NCI-H2107 (cell line): ENCODE data around the gene NUP214.
"Not testable (repeated sequence)": the region's sequence is repeated elsewhere in the genome, so short reads cannot be mapped to it uniquely, and the experiment has no call there.

ENCODE experiments used
- DNase-seq: peaks from one replicate; lab custom pipeline; 2025; lab: John Stamatoyannopoulos, UW

Gene NUP214

DNA sequence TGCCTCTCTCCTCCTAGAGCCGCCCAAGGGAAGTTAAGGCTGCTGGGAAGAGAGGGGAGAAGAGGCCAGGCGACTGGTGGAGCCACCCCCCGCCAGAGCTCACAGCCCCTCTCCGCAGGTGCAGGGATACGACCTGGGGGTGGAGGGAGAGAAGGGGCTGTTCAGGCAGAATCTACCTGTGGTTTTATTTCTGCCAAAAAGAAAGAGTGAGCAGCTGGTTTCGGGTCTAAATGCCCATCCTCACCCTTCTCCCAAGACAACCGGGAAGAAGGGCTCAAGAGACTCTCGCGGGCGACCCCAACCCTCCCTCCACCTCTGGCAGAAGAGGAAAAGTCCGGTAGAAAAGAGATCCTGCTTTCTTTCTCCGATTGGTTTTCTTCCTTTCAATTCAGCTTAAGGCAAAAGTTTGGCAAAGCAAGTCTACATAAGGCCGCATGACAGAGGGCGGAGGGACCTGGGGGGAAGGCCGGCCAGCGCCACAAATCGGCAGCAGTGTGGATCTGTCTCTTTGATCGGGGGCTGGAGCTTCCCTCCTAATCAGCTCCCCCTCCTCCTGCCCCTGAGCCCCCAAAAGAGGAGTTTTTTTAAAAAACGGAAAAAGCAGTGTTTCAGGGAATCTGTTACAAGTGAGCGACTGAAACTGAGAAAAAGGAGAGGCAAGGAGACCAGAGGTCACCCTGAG lies 134.7 kb downstream of the NUP214 start:
- no peak for DNase-seq

DNA sequence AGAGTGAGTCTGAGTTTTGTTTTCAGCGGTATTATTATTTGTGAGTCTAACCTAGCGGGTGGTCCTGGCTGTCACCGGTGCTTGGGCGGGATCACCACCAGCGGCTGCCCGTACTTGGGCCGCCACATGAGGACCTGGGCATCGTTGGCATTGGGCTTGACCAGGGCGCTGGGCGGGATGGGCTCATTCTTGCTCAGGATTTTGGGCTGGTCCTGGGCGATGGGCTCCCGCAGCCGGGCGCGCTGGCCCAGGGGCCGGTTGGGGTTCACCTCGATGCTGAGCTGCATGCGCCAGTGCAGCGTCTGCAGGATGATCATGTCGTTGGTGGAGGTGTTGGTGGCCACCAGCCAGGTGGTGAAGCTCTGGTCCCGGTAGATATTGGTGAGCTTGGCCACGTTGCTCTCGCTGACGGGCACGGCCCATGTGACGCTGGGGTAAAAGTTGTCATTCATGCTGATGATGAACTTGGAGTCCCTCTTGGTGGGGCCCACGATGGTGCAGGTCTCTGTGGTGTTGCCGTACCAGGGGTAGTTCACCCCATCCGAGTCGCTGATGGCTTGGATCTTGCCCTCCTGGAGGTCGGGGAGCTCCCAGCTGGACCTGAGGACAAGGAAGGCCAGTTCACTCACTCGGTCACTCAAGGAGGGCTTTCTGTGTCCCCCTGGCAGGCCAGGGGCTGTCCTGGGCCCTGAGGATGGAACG lies 135.5 kb downstream of the NUP214 start:
- DNase-seq = no peak

GRCh38 chr9:131262327-131263032 lies 137.1 kb downstream of the NUP214 start:
- no peak for DNase-seq

DNA sequence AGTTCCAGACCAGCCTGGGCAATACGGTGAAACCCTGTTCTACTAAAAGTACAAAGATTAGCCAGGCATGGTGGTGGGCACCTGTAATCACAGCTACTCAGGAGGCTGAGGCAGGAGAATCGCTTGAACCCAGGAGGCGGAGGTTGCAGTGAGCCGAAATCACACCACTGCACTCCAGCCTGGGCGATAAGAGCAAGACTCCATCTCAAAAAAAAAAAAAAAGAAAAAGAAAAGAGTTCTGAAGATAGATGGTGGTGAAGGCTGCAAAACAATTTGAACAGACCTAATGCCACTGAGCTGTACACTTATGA lies 137.6 kb downstream of the NUP214 start:
- DNase-seq = not testable (repeated sequence)

DNA sequence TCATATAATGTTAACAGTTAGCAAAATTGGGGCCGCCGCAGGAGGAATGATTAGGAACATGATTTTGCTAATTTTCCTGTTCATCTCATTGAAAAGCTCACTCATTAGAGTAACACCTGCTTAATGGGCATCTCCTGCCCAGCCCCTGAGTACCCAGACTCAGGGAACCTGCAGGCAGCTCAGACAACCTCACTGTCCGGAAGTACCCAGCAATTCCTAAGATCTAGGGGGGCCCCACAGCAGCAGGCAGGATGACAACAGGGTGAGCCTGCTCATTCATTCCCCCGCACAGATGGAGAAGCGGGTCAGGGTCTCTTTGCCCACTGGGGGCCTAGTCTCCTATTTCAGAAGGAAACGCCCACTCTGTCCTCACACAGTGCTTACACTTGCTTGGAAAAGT lies 138.3 kb downstream of the NUP214 start:
- no peak for DNase-seq

DNA sequence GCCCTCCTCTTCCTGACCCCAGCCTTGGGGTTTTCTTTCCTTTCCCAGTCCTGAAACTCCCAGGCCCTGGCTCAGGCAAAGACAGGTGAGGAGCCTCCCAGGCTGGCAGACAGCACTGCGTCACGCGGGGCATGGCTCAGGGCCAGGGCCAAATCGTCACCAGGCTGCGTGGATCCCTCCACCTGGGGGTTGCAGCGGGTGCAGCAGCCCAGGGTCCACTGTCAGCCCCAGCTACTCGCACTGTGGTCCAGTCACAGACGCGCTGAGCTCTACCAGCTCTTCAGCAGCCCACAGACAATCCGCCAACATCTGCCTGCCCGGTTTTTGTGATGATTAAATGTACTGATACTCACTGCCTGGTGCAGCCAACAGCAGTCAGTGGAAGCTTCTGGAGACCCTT lies 138.8 kb downstream of the NUP214 start:
- no peak for DNase-seq

DNA sequence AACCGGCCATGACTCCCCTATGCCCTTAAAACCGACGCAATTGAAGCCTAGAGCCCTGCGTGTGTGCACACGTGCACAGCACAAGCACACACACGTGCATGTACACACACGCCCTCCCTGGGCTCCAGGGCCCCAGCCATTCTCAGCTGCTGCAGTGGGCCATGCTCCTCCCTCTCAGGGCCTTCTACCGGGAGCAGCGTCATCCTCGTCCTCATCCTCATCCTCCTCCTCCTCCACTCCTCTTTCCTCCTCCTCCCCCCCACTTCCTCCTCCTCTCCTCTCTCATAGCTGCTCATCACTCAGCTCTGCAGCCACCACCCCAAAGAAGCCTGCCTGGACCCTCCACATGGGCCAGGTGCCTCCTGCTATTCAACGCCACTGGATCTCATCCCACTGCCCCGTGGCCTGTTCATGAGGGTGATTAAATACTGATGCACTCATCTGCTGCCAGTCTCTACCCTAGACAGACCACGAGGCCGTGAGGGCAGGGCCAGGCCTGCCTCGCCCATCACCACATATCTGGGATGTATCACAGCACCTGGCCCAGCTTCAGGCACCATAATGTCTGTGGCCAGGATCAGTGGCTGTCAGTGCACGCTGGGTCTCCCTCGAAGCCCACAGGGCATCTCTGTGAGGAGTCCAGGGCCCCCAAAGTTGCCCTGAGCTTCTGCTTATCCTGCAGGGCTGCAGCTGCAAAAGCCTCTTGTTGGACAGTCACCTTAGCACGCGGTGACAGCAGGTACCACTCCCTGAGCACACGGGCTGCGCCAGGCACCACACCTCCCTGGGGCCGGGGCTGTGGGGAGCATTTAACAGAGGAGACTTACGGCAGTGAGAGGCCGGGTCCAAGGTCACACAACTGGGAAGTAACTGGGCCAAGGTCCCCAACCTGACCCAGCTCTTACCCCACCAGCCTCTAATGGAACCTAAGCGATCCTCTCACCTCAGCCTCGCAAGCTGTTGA lies 141.2 kb downstream of the NUP214 start:
- no peak for DNase-seq

DNA sequence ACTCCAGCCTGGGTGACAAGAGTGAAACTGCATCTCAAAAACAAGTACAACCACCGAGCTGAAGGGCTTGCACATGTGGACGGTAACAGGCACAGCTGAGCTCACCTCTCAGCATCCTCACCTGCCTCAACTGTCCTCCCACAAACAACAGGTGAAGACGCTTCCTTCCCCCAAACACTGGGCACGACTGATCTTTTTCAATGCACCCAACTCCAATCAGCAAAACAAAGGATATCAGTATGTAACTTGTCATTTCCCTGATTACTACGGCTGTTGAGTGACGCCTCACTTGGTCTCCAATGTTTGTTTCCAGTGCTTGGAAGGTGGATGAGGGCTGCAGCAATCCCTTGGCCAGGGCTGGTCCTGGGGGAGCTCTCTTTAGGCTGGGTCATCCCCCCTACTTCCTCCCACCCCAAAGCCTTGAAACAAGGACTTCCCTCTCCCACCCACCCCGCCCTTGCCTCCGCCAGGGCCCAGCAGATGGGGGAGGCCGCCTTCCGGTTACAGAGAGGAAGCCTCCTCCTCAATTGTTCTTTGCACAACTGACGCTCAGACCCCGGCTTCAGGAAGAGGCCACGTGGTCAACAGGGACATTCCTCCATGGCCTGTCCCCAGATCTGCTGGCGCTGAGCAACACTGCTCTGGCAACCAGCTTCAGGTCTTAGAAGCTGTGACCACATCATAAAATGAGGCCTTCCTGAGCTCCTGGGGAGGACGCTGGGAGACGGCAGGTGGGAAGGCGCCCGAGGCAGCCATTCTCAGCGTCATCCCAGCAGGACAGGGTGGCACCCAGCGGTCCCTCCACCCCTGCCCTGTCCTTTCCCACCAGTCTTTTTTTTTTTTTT lies 145.0 kb downstream of the NUP214 start:
- no peak for DNase-seq

DNA sequence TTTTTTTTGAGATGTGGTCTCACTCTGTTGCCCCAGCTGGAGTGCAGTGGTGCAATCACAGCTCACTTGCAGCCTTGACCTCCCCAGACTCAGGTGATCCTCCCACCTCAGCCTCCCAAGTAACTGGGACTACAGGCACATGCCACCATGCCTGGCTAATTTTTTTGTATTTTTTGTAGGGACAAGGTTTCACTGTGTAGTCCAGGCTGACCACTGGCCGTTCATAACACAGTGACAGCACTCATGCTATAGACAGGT lies 145.6 kb downstream of the NUP214 start:
- DNase-seq = not testable (repeated sequence)

GRCh38 chr9:131271506-131271931 lies 146.1 kb downstream of the NUP214 start:
- DNase-seq = no peak

DNA sequence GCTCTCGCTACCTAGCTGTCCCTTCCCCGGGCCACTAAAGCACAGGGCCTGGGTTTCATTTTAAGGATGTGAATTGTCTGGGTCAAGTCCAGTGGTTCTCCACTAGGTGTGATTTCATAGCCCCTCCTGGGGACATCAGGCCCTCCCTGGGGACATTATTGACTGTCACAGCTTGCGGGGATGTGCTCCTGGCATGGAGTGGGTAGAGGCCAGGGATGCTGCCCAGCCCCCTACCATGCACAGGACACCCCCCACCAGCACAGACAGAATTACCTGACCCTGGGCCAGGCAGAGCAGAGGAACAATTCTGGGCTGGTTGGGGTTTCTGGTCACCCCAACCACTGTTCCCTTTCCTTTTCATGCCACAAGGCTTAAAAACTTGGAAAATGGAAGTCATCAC lies 146.8 kb downstream of the NUP214 start:
- no peak for DNase-seq

- DNase-seq = no peak
Measured at GRCh38 chr9:131273146-131273855, 147.9 kb downstream of the NUP214 start.

- no peak for DNase-seq
Measured at GRCh38 chr9:131273856-131274673, 148.7 kb downstream of the NUP214 start.

GRCh38 chr9:131274674-131275331 lies 149.4 kb downstream of the NUP214 start:
- no peak for DNase-seq

DNA sequence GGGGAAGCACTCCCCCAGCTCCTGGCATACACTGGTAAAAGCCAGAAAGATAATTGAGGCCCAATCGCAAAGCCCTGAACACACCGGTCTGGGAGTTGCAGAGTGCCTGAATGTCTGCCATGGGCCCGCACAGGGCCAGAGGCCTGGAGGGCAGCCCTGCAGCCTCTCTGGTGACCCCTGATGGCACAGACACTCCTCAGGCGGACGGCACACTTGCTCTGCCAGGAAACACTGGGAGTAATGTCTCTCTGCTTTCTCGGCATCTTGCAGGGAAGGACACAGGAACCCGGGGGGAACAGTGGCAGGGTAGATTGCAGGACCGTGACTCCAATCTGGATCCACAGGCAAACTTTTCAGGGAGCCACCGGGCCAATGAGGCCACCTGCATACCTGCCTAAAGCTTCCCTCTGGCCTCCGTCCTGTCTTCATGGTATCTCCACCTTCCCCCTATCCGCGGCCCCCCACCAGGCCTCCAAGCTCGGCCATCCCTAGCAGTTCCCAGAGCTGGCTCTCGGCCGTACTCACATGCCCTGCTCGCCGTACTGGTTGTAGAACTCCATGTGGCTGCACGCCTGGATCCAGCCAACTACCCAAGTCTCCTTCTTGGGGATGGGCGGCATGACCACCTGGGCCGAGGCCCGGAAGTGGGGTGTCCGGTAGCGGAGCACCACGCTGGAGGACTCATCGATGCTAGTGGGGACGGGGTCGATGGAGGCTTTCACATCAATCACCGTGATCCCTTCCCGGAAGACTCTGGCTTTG lies 150.1 kb downstream of the NUP214 start:
- DNase-seq = no peak

- DNase-seq = no peak
Measured at GRCh38 chr9:131276094-131276888, 150.9 kb downstream of the NUP214 start, which contains the start of gene FAM78A. FAM78A (minus strand) TSS chr9:131276510; CDS start chr9:131276179, 331 bp downstream.

GRCh38 chr9:131276891-131277286 lies 151.5 kb downstream of the NUP214 start:
- DNase-seq = no peak
